ENCODE results near the gene AP1M2.
A peak's percentile ranks its signal among the peaks of the same experiment; 100 is the strongest.
"Not testable (repeated sequence)": the region's sequence is repeated elsewhere in the genome, so short reads cannot be mapped to it uniquely, and the experiment has no call there.

Gene AP1M2

GRCh38 chr19:10538204-10538983 lies 48.7 kb downstream of the AP1M2 start:
- DNase-seq (ENCODE audit: low read depth): no peak

- DNase-seq (ENCODE audit: low read depth): no peak
These were observed 49.4 kb downstream of the AP1M2 start for GRCh38 chr19:10537668-10538067.

- DNase-seq (ENCODE audit: low read depth): peak; percentile 29
These were observed 51.5 kb downstream of the AP1M2 start for GRCh38 chr19:10535613-10536012.

GRCh38 chr19:10533646-10534386 lies 53.3 kb downstream of the AP1M2 start:
- peak; percentile 98 for DNase-seq (ENCODE audit: low read depth)

- no peak for DNase-seq (ENCODE audit: low read depth)
These were observed 54.7 kb downstream of the AP1M2 start for GRCh38 chr19:10532457-10532856.

GRCh38 chr19:10526887-10527286 lies 60.2 kb downstream of the AP1M2 start:
- DNase-seq (ENCODE audit: low read depth): not testable (repeated sequence)

- DNase-seq (ENCODE audit: low read depth): no peak
These were observed 61.5 kb downstream of the AP1M2 start for GRCh38 chr19:10525636-10526035.

- no peak for DNase-seq (ENCODE audit: low read depth)
These were observed 63.9 kb downstream of the AP1M2 start for GRCh38 chr19:10523135-10523636.

All from EH (cell line).